ENCODE measurements around the gene POPDC2. TPM values are rescaled to one million over a fixed set of nuclear protein-coding genes. Genes with fewer than 3 reads are reported as not detected.

Gene POPDC2
- total and polyA plus RNA-seq, 10 of the 15 experiments (the other 5 are each of a cell fraction or from before 2014, with no cell fraction given): 1.8 to 12.7 (median 3.5) TPM

GRCh38 chr3:119599558-119600174 is 60.7 kb downstream of the POPDC2 start (continued):
- peak; percentile 42; the same call in 1 of the 2 replicates for TF ChIP-seq SPI1 (IDR thresholded peaks at IDR 0.05; ENCODE audit: borderline replicate concordance, insufficient read depth, low read depth, low read length)
- TF ChIP-seq SIN3A (IDR thresholded peaks at IDR 0.05; ENCODE audit: low read depth, low read length): no peak

- in situ Hi-C loops (cut with MboI) (loop anchor here (5.0 kb wide), 1 partner anchor 79 kb away; the partner anchor contains the start of gene COX17), intact Hi-C loops (cut with micrococcal nuclease; ENCODE audit: unreplicated experiment) (loop anchor here (1.0 kb wide), 3 partner anchors 18 to 36 kb away; no protein-coding TSS in a partner anchor)
- Histone ChIP-seq H3K36me3 (ENCODE audit: control insufficient read depth in 2 of 2, insufficient read depth in 2 of 2, low read length in 1 of 2) (no peaks in the 10 kb centered on the region), H3K9ac (ENCODE audit: control insufficient read depth, insufficient read depth, low read length) (peak overlapping the region; percentile 80), H3K9me3 (replicated peaks; ENCODE audit: control insufficient read depth, insufficient read depth, low read length) (no peaks in the 10 kb centered on the region), H4K20me1 (ENCODE audit: control insufficient read depth, insufficient read depth) (no peaks in the 10 kb centered on the region), H3K79me2 (ENCODE audit: control insufficient read depth, insufficient read depth, low read length) (peaks cover 26% of the 10 kb centered on the region), H3K27me3 (replicated peaks in 1 of 2; ENCODE audit: control insufficient read depth in 2 of 2, insufficient read depth in 2 of 2, low read length in 1 of 2) (no peaks in the 10 kb centered on the region), H3K4me2 (ENCODE audit: control insufficient read depth, insufficient read depth) (peak overlapping the region; percentile 80), H3K4me3 (peak overlapping the region; percentile 43), H2AFZ (ENCODE audit: control insufficient read depth, low read depth, low read length) (peak overlapping the region; percentile 6; the same call in 1 of the 2 replicates), H3K27ac (ENCODE audit: control insufficient read depth, insufficient read depth) (peak overlapping the region; percentile 87), H3K4me1 (ENCODE audit: control insufficient read depth, insufficient read depth, low read length) (peaks cover 64% of the 10 kb centered on the region)
- ATAC-seq: peak; percentile 60
- ChIA-PET SMC1A (ENCODE audit: uncharacterized antibody, unreplicated experiment) (interaction anchor here (0.7 to 7.6 kb wide), 22 partner anchors 9 to 246 kb away, joined by 3 to 329 read pairs (median 14); partner anchors contain the start of genes ADPRH, CD80, COX17 and TIMMDC1), RAD21 (ENCODE audit: unreplicated experiment) (interaction anchor here (1.0 to 7.2 kb wide), 20 partner anchors 12 to 496 kb away, joined by 3 to 239 read pairs (median 22); partner anchors contain the start of genes ADPRH, ARHGAP31, CD80 and COX17), CTCF (interaction anchor here (1.0 to 9.5 kb wide), 17 partner anchors 8 to 246 kb away, joined by 3 to 296 read pairs (median 22); partner anchors contain the start of genes ADPRH, CD80, COX17 and TIMMDC1), POLR2A (interaction anchor here (0.6 to 10.4 kb wide), 16 partner anchors 10 to 294 kb away, joined by 3 to 133 read pairs (median 16); partner anchors contain the start of genes ADPRH, CD80, COX17 and TMEM39A)
- peak; percentile 87 for DNase-seq (ENCODE audit: low read depth, low spot score)
- no peak for FAIRE-seq
- BruUV-seq (replicated peaks): TSS peak; percentile 85
- 5% methylated on average over 1 of the region's 1 CpG for WGBS (ENCODE audit: insufficient coverage, insufficient replicate concordance, low lambda C conversion rate, missing lambda C conversion rate)
- no peak; the same call in 1 of the 2 replicates for TF ChIP-seq RELB (IDR thresholded peaks at IDR 0.05; ENCODE audit: low read depth)
- no peak; the same call in 1 of the 2 replicates for TF ChIP-seq SMC3 (IDR thresholded peaks at IDR 0.05; ENCODE audit: borderline replicate concordance, low read length)
- peak; percentile 79 for TF ChIP-seq GATAD2B (conservative IDR thresholded peaks at IDR 0.05; ENCODE audit: low read depth)
- no peak for TF ChIP-seq ELK1 (IDR thresholded peaks at IDR 0.05; ENCODE audit: low read depth, low read length)
- no peak for TF ChIP-seq FOS (IDR thresholded peaks at IDR 0.05; ENCODE audit: borderline replicate concordance, extremely low read depth, insufficient read length)
- TF ChIP-seq ZBTB40 (IDR thresholded peaks at IDR 0.05; ENCODE audit: borderline replicate concordance): no peak
- peak; percentile 60; the same call in 1 of the 2 replicates for TF ChIP-seq JUNB (IDR thresholded peaks at IDR 0.05)
- TF ChIP-seq CBX3 (IDR thresholded peaks at IDR 0.05; ENCODE audit: borderline replicate concordance, low read depth): no peak
- TF ChIP-seq ZNF384 (IDR thresholded peaks at IDR 0.05; ENCODE audit: borderline replicate concordance, low read depth, low read length): no peak
These were observed 61.8 kb downstream of the POPDC2 start for GRCh38 chr3:119598410-119599098.
